ENCODE data around the gene OR2S2.
"Not testable (repeated sequence)": the region's sequence is repeated elsewhere in the genome, so short reads cannot be mapped to it uniquely, and the experiment has no call there.

OR2S2 gene

GRCh38 chr9:35962126-35962906, 4.4 kb upstream of the OR2S2 start:
- DNase-seq, result no peak

- DNase-seq, result no peak
Observed at GRCh38 chr9:35960039-35960655, 2.2 kb upstream of the OR2S2 start.

- no peak for DNase-seq
Observed at GRCh38 chr9:35956651-35957050, 1.3 kb downstream of the OR2S2 start.

GRCh38 chr9:35954942-35955546, 2.9 kb downstream of the OR2S2 start:
- peak; percentile 55 for DNase-seq

GRCh38 chr9:35952526-35953191, 5.3 kb downstream of the OR2S2 start:
- no peak for DNase-seq

GRCh38 chr9:35951736-35952135, 6.2 kb downstream of the OR2S2 start:
- no peak for DNase-seq

- no peak for DNase-seq
Observed at GRCh38 chr9:35948901-35949318, 9.0 kb downstream of the OR2S2 start.

GRCh38 chr9:35948451-35948850, 9.5 kb downstream of the OR2S2 start:
- no peak for DNase-seq

GRCh38 chr9:35945341-35946018, 12.5 kb downstream of the OR2S2 start:
- peak; percentile 46 for DNase-seq

GRCh38 chr9:35944841-35945240, 13.1 kb downstream of the OR2S2 start:
- no peak for DNase-seq

GRCh38 chr9:35944173-35944572, 13.8 kb downstream of the OR2S2 start:
- DNase-seq, result no peak

GRCh38 chr9:35942286-35942685, 15.7 kb downstream of the OR2S2 start:
- DNase-seq, result no peak

- DNase-seq, result peak; percentile 3
Observed at GRCh38 chr9:35940458-35941407, 17.2 kb downstream of the OR2S2 start.

GRCh38 chr9:35939679-35940250, 18.2 kb downstream of the OR2S2 start:
- no peak for DNase-seq

GRCh38 chr9:35938474-35939356, 19.2 kb downstream of the OR2S2 start:
- DNase-seq, result no peak

GRCh38 chr9:35937227-35937626, 20.7 kb downstream of the OR2S2 start:
- no peak for DNase-seq

GRCh38 chr9:35935755-35936509, 22.0 kb downstream of the OR2S2 start:
- DNase-seq, result no peak

- no peak for DNase-seq
Observed at GRCh38 chr9:35935261-35935660, 22.7 kb downstream of the OR2S2 start.

- not testable (repeated sequence) for DNase-seq
Observed at GRCh38 chr9:35934069-35934468, 23.9 kb downstream of the OR2S2 start.

All from CD4-positive, alpha-beta T cell treated with Interferon gamma for 1 hour (primary cell).